Measurements from ENCODE around the gene RNF213.

RNF213 gene
- 1,748 to 2,729 reads per million in 2 experiments for total RNA-seq

GRCh38 chr17:80260791-80261158, at the start of gene RNF213:
TSS of gene RNF213 (plus strand) at chr17:80260852. CDS start at chr17:80263682, 2,830 bp downstream.
- peak; percentile 42 for DNase-seq (ENCODE audit: low read depth)

GRCh38 chr17:80212109-80212508, 48.5 kb upstream of the RNF213 start:
- DNase-seq (ENCODE audit: low read depth) = no peak

GRCh38 chr17:80212511-80212910, 48.1 kb upstream of the RNF213 start:
- DNase-seq (ENCODE audit: low read depth) = no peak

GRCh38 chr17:80212962-80213642, 47.5 kb upstream of the RNF213 start:
- no peak for DNase-seq (ENCODE audit: low read depth)

- DNase-seq (ENCODE audit: low read depth) = no peak
Measured at GRCh38 chr17:80213643-80213975, 47.0 kb upstream of the RNF213 start.

- DNase-seq (ENCODE audit: low read depth) = no peak
Measured at GRCh38 chr17:80214012-80214877, 46.4 kb upstream of the RNF213 start.

GRCh38 chr17:80214878-80215210, 45.8 kb upstream of the RNF213 start:
- no peak for DNase-seq (ENCODE audit: low read depth)

- DNase-seq (ENCODE audit: low read depth) = no peak
Measured at GRCh38 chr17:80216473-80217456, 43.9 kb upstream of the RNF213 start.

GRCh38 chr17:80217703-80218362, 42.8 kb upstream of the RNF213 start:
- DNase-seq (ENCODE audit: low read depth) = no peak

- no peak for DNase-seq (ENCODE audit: low read depth)
Measured at GRCh38 chr17:80218391-80218790, 42.3 kb upstream of the RNF213 start.

GRCh38 chr17:80219013-80219762, 41.5 kb upstream of the RNF213 start:
- peak; percentile 87 for DNase-seq (ENCODE audit: low read depth)

GRCh38 chr17:80219763-80220053, 40.9 kb upstream of the RNF213 start:
- no peak for DNase-seq (ENCODE audit: low read depth)

- DNase-seq (ENCODE audit: low read depth) = peak; percentile 30
Measured at GRCh38 chr17:80220054-80220735, 40.5 kb upstream of the RNF213 start, which contains the start of the genes SGSH and SLC26A11. TSS of gene SGSH (minus strand) at chr17:80220333. CDS start at chr17:80220313, 20 bp downstream. TSS of gene SLC26A11 (plus strand) at chr17:80220427. CDS start at chr17:80221561, 1,134 bp downstream.

GRCh38 chr17:80220736-80221215, 39.9 kb upstream of the RNF213 start:
- DNase-seq (ENCODE audit: low read depth) = no peak

- DNase-seq (ENCODE audit: low read depth) = no peak
Measured at GRCh38 chr17:80221351-80222105, 39.1 kb upstream of the RNF213 start.

- DNase-seq (ENCODE audit: low read depth) = no peak
Measured at GRCh38 chr17:80222376-80223141, 38.1 kb upstream of the RNF213 start.

- no peak for DNase-seq (ENCODE audit: low read depth)
Measured at GRCh38 chr17:80223142-80223815, 37.4 kb upstream of the RNF213 start.

Measured in T follicular helper cell (primary cell).